HepG2 (cell line): Measurements from ENCODE around the gene SLC25A48.

Source experiments
- ATRX ChIP-seq: sonication (generic); formaldehyde crosslinking; IDR thresholded peaks from 2 replicates; pipeline ENCODE4 v1.4.0; 2020; ENCODE audit warnings: missing genetic modification reagents, borderline replicate concordance
- BORCS8-MEF2B ChIP-seq: sonication (generic); formaldehyde crosslinking; IDR thresholded peaks from 2 replicates; pipeline ENCODE4 v1.8.0; 2022; ENCODE audit warnings: mild to moderate bottlenecking, missing genetic modification reagents
- CTCF ChIP-seq: sonication (generic); formaldehyde crosslinking; IDR thresholded peaks from 2 replicates; pipeline ENCODE4 v1.5.0; 2020; ENCODE audit warnings: mild to moderate bottlenecking, missing genetic modification reagents, moderate library complexity
- ELF1 ChIP-seq: sonication (generic); formaldehyde crosslinking; IDR thresholded peaks from 2 replicates; pipeline ENCODE4 v1.4.0; 2020; ENCODE audit warnings: missing genetic modification reagents
- EZH2 ChIP-seq: conservative IDR thresholded peaks from 2 replicates; pipeline ENCODE4 v1.6.1; 2012; ENCODE audit warnings: mild to moderate bottlenecking, low read depth, low read length, moderate library complexity
- HNRNPK ChIP-seq: fragments of 200-400 bp; formaldehyde crosslinking; IDR thresholded peaks from 2 replicates; pipeline ENCODE4 v1.6.1; 2018; ENCODE audit warnings: low read length, low read depth, moderate library complexity, mild to moderate bottlenecking; ENCODE audit not compliant: poor library complexity, severe bottlenecking

- TF ChIP-seq CTCF (CRISPR knock-in tag) (no peak), ELF1 (CRISPR knock-in tag) (no peak), BORCS8-MEF2B (CRISPR knock-in tag) (no peak), HNRNPK (no peak), EZH2 (no peak), ATRX (CRISPR knock-in tag) (no peak)
These were observed 363 bp upstream of the SLC25A48 start for GRCh38 chr5:135833961-135834638.
